HepG2 (cell line): Measurements from ENCODE around the gene PPP4C. TPM values are rescaled to one million over a fixed set of nuclear protein-coding genes. Genes with fewer than 3 reads are reported as not detected.
A peak's percentile ranks its signal among the peaks of the same experiment; 100 is the strongest.

ENCODE experiments used
- AHDC1 ChIP-seq: sonication (generic); formaldehyde crosslinking; IDR thresholded peaks from 2 replicates; pipeline ENCODE4 v1.5.1; 2020; ENCODE audit warnings: mild to moderate bottlenecking, missing genetic modification reagents, borderline replicate concordance
- BATF2 ChIP-seq: sonication (generic); formaldehyde crosslinking; IDR thresholded peaks from 2 replicates; pipeline ENCODE4 v1.8.0; 2022; ENCODE audit warnings: mild to moderate bottlenecking, missing genetic modification reagents, moderate library complexity
- FOXP1 ChIP-seq, 2 experiments: fragments of 450-650 bp in 1 of 2; IDR thresholded peaks; 2 replicates each; pipeline ENCODE4 v1.6.1; 2017 to 2018; ENCODE audit warnings: antibody characterized with exemption in 1 of 2
- HHEX ChIP-seq: IDR thresholded peaks from 2 replicates; pipeline ENCODE4 v1.6.1; 2016; ENCODE audit warnings: control low read depth
- JUNB ChIP-seq: sonication (generic); formaldehyde crosslinking; IDR thresholded peaks from 2 replicates; pipeline ENCODE4 v1.8.0; 2022; ENCODE audit warnings: missing genetic modification reagents, mild to moderate bottlenecking, borderline replicate concordance
- MED1 ChIP-seq: sonication (generic); formaldehyde crosslinking; IDR thresholded peaks from 2 replicates; pipeline ENCODE4 v1.4.0; 2020; ENCODE audit warnings: missing genetic modification reagents
- NCOR1 ChIP-seq: fragments of 200-600 bp; sonication (generic); IDR thresholded peaks from 2 replicates; pipeline ENCODE4 v1.7.0; 2017; ENCODE audit warnings: antibody characterized with exemption, low read length, borderline replicate concordance
- PHF8 ChIP-seq: sonication (generic); formaldehyde crosslinking; IDR thresholded peaks from 2 replicates; pipeline ENCODE4 v1.5.0; 2020; ENCODE audit warnings: missing genetic modification reagents
- POLR2A ChIP-seq, 2 experiments: IDR thresholded peaks; 2 replicates each; pipeline ENCODE4 v1.6.1; 2011; ENCODE audit warnings: low read depth in 2 of 2, low read length in 2 of 2, mild to moderate bottlenecking in 1 of 2, moderate library complexity in 1 of 2; ENCODE audit not compliant: insufficient read depth in 1 of 2
- SMARCE1 ChIP-seq: fragments of 450-650 bp; IDR thresholded peaks from 2 replicates; pipeline ENCODE4 v1.6.1; 2017; ENCODE audit warnings: borderline replicate concordance
- SOX6 ChIP-seq, 2 experiments: fragments of 450-650 bp in 1 of 2; sonication (generic) in 1 of 2; formaldehyde crosslinking in 1 of 2; IDR thresholded peaks; 2 replicates each; pipeline versions ENCODE4 v1.4.0 to v1.6.1; 2017 to 2020; ENCODE audit warnings: antibody characterized with exemption in 1 of 2, mild to moderate bottlenecking in 1 of 2, missing genetic modification reagents in 1 of 2
- SP140L ChIP-seq: sonication (generic); formaldehyde crosslinking; IDR thresholded peaks from 2 replicates; pipeline ENCODE4 v1.4.0; 2020; ENCODE audit warnings: missing genetic modification reagents, borderline replicate concordance
- TAF1 ChIP-seq: sonication (generic); formaldehyde crosslinking; IDR thresholded peaks from 2 replicates; pipeline ENCODE4 v1.4.0; 2020; ENCODE audit warnings: missing genetic modification reagents
- TCF7 ChIP-seq: sonication (generic); IDR thresholded peaks from 2 replicates; pipeline ENCODE4 v1.6.1; 2016; ENCODE audit warnings: antibody characterized with exemption, low read depth
- ZNF24 ChIP-seq: fragments of 450-650 bp; IDR thresholded peaks from 2 replicates; pipeline ENCODE4 v1.6.1; 2017; ENCODE audit warnings: antibody characterized with exemption, mild to moderate bottlenecking
- ZNF256 ChIP-seq: sonication (generic); formaldehyde crosslinking; conservative IDR thresholded peaks from 2 replicates; pipeline ENCODE4 v1.4.0; 2020; ENCODE audit warnings: missing genetic modification reagents
- ZNF274 ChIP-seq: sonication (generic); formaldehyde crosslinking; IDR thresholded peaks from 2 replicates; pipeline ENCODE4 v1.5.1; 2020; ENCODE audit warnings: mild to moderate bottlenecking, missing genetic modification reagents
- ZNF354B ChIP-seq: sonication (generic); formaldehyde crosslinking; IDR thresholded peaks from 2 replicates; pipeline ENCODE4 v1.8.0; 2022; ENCODE audit warnings: mild to moderate bottlenecking, missing genetic modification reagents
- ZNF367 ChIP-seq: sonication (generic); formaldehyde crosslinking; IDR thresholded peaks from 2 replicates; pipeline ENCODE4 v1.4.0; 2020; ENCODE audit warnings: missing genetic modification reagents, borderline replicate concordance
- ZNF562 ChIP-seq: sonication (generic); formaldehyde crosslinking; IDR thresholded peaks from 2 replicates; pipeline ENCODE4 v1.8.0; 2022; ENCODE audit warnings: missing genetic modification reagents, borderline replicate concordance
- ZNF607 ChIP-seq: sonication (generic); formaldehyde crosslinking; IDR thresholded peaks from 2 replicates; pipeline ENCODE4 v1.5.1; 2020; ENCODE audit warnings: missing genetic modification reagents, mild to moderate bottlenecking, borderline replicate concordance
- ZNF614 ChIP-seq: IDR thresholded peaks from 2 replicates; pipeline ENCODE4 v1.6.1; 2018; ENCODE audit warnings: missing biosample characterization, missing genetic modification reagents, inconsistent platforms, borderline replicate concordance
- ZNF7 ChIP-seq: IDR thresholded peaks from 2 replicates; pipeline ENCODE4 v1.6.1; 2016; ENCODE audit warnings: missing biosample characterization, missing genetic modification reagents
- ZNF713 ChIP-seq: sonication (generic); formaldehyde crosslinking; IDR thresholded peaks from 2 replicates; pipeline ENCODE4 v1.4.0; 2020; ENCODE audit warnings: mild to moderate bottlenecking, missing genetic modification reagents
- ZNF770 ChIP-seq: sonication (generic); formaldehyde crosslinking; IDR thresholded peaks from 2 replicates; pipeline ENCODE4 v1.5.0; 2020; ENCODE audit warnings: mild to moderate bottlenecking, missing genetic modification reagents
- polyA plus RNA-seq, 8 experiments: library from polyadenylated mRNA; depleted of rRNA in 3 of 8; stranded (reverse) in 7 of 8; unstranded in 1 of 8; fragments of >200 nt; fragmentation: Illumina TruSeq in 4 of 8; extraction: Trizol in 4 of 8; gene quantifications; 2 replicates each; pipeline versions ENCODE4 v1.2.1 to v1.2.3, GENCODE V29; 2011 to 2016; ENCODE audit warnings: low read depth in 4 of 8, missing spikeins in 1 of 8, mixed read lengths in 1 of 8; ENCODE audit not compliant: insufficient read depth in 1 of 8
- total RNA-seq, 5 experiments: library from RNA; depleted of rRNA; stranded (reverse); fragments of >200 nt; fragmentation: Illumina TruSeq; extraction: Trizol; gene quantifications; 2 replicates each; pipeline ENCODE4 v1.2.3, GENCODE V29; 2016; ENCODE audit warnings: low read depth in 1 of 5

PPP4C gene
- total and polyA plus RNA-seq, 2 of the 13 experiments (the other 11 are each of a cell fraction or from before 2014, with no cell fraction given) = 176 to 220 TPM

GRCh38 chr16:30046178-30046577 is 29.6 kb upstream of the PPP4C start (continued):
- TF ChIP-seq SMARCE1 (no peak), FOXP1 (IDR thresholded peaks at IDR 0.05) (no peak), FOXP1 (CRISPR knock-in tag; IDR thresholded peaks at IDR 0.05) (no peak), TAF1 (CRISPR knock-in tag) (no peak), ZNF274 (no peak), SP140L (no peak), BATF2 (CRISPR knock-in tag) (no peak), ZNF354B (CRISPR knock-in tag) (no peak), ZNF7 (CRISPR knock-in tag) (no peak), ZNF367 (CRISPR knock-in tag) (no peak), ZNF614 (CRISPR knock-in tag) (no peak), ZNF607 (CRISPR knock-in tag) (no peak), ZNF713 (CRISPR knock-in tag) (no peak), TCF7 (peak; percentile 51; the same call in 1 of the 2 replicates), JUNB (CRISPR knock-in tag) (no peak), NCOR1 (no peak), AHDC1 (CRISPR knock-in tag) (no peak), ZNF256 (CRISPR knock-in tag) (no peak), HHEX (CRISPR knock-in tag) (no peak), PHF8 (no peak), ZNF562 (CRISPR knock-in tag) (no peak), ZNF770 (CRISPR knock-in tag) (0 out of 2 replicates have a peak, but pooled peaks have one; percentile 3), POLR2A (IDR thresholded peaks at IDR 0.05; ENCODE audit: insufficient read depth in 1 of 2, low read depth in 2 of 2, low read length in 2 of 2) (no peak), MED1 (0 out of 2 replicates have a peak, but pooled peaks have one; percentile 9), ZNF24 (no peak), SOX6 (IDR thresholded peaks at IDR 0.05) (no peak), SOX6 (CRISPR knock-in tag; IDR thresholded peaks at IDR 0.05) (0 out of 2 replicates have a peak, but pooled peaks have one; percentile 18)
